SU-DHL-6 (cell line): ENCODE measurements around the gene MS4A15.

Experiments used
- H2AFZ ChIP-seq: fragments of 200-600 bp; sonication (generic); 2 replicates; pipeline ENCODE4 v1.6.1; 2014; ENCODE audit warnings: low read depth, mild to moderate bottlenecking, moderate library complexity, mixed read lengths, antibody characterized with exemption, low read length; ENCODE audit not compliant: severe bottlenecking
- H3F3A ChIP-seq: fragments of 200-600 bp; shearing (Covaris generic); 2 replicates; pipeline ENCODE4 v1.6.0; 2016; ENCODE audit warnings: antibody characterized with exemption, mild to moderate bottlenecking; ENCODE audit not compliant: insufficient read depth
- H3K27ac ChIP-seq: fragments of 200-600 bp; sonication (generic); 2 replicates; pipeline ENCODE4 v1.5.1; 2016; ENCODE audit warnings: low read depth, mild to moderate bottlenecking, low read length, moderate library complexity, mixed read lengths
- H3K27me3 ChIP-seq: fragments of 200-600 bp; sonication (generic), shearing (Covaris generic); 2 replicates; pipeline ENCODE4 v1.6.0; 2014; ENCODE audit warnings: mild to moderate bottlenecking, low read length
- H3K36me3 ChIP-seq: fragments of 200-600 bp; sonication (generic); 2 replicates; pipeline ENCODE4 v1.6.1; 2014; ENCODE audit warnings: mild to moderate bottlenecking, low read length, mixed read lengths
- H3K4me2 ChIP-seq: fragments of 300-600, 200-600 bp; shearing (Covaris generic), sonication (generic); 2 replicates; pipeline ENCODE4 v1.6.0; 2014; ENCODE audit warnings: low read length, low read depth, mild to moderate bottlenecking; ENCODE audit not compliant: poor library complexity, severe bottlenecking
- H3K4me3 ChIP-seq: fragments of 200-600 bp; sonication (generic); 2 replicates; pipeline ENCODE4 v1.5.1; 2014; ENCODE audit warnings: antibody characterized with exemption, low read length, mild to moderate bottlenecking, mixed read lengths; ENCODE audit not compliant: insufficient read depth, poor library complexity, severe bottlenecking
- H3K79me2 ChIP-seq: fragments of 200-600 bp; sonication (generic); 2 replicates; pipeline ENCODE4 v1.6.1; 2014; ENCODE audit warnings: mild to moderate bottlenecking, low read length, moderate library complexity; ENCODE audit not compliant: insufficient read depth
- H3K9ac ChIP-seq: fragments of 200-600 bp; sonication (generic); 2 replicates; pipeline ENCODE4 v1.7.0; 2014; ENCODE audit warnings: mild to moderate bottlenecking, low read length
- H3K9me2 ChIP-seq: fragments of 200-600 bp; sonication (generic); replicated peaks from 2 replicates; pipeline ENCODE4 v1.6.1; 2014; ENCODE audit warnings: low read length; ENCODE audit not compliant: insufficient read depth
- H3K9me3 ChIP-seq: fragments of 200-600 bp; sonication (generic); 2 replicates; pipeline ENCODE4 v1.6.1; 2014; ENCODE audit warnings: low read length, mixed read lengths; ENCODE audit not compliant: insufficient read depth
- H4K20me1 ChIP-seq: fragments of 200-600 bp; sonication (generic); 2 replicates; pipeline ENCODE4 v1.6.1; 2014; ENCODE audit warnings: low read depth, mild to moderate bottlenecking, antibody characterized with exemption, low read length, moderate library complexity, mixed read lengths
- CTCF ChIP-seq: fragments of 200-600 bp; sonication (generic); IDR thresholded peaks from one replicate; pipeline ENCODE4 v1.5.1; 2017; ENCODE audit warnings: antibody characterized with exemption, mild to moderate bottlenecking, low read length, moderate library complexity; ENCODE audit not compliant: insufficient read depth, poor library complexity, severe bottlenecking
- EZH2phosphoT487 ChIP-seq: fragments of 200-600 bp; sonication (generic), shearing (Covaris generic); conservative IDR thresholded peaks from 2 replicates; pipeline ENCODE4 v1.6.1; 2018; ENCODE audit warnings: mild to moderate bottlenecking, antibody characterized with exemption, low read length, moderate library complexity, mixed read lengths

MS4A15 gene

GRCh38 chr11:60725592-60725991 lies 31.1 kb upstream of the MS4A15 start:
- H3K79me2 ChIP-seq, result no peaks in the 10 kb centered on the region
- H3K4me3 ChIP-seq, result no peak overlapping the region
- no peaks in the 10 kb centered on the region for H4K20me1 ChIP-seq
- H3K9ac ChIP-seq, result no peak overlapping the region
- no peaks in the 10 kb centered on the region for H3K9me2 ChIP-seq
- no peaks in the 10 kb centered on the region for H3F3A ChIP-seq
- H3K9me3 ChIP-seq, result no peaks in the 10 kb centered on the region
- no peak overlapping the region for H2AFZ ChIP-seq
- no peak overlapping the region for H3K4me2 ChIP-seq
- no peaks in the 10 kb centered on the region for H3K27me3 ChIP-seq
- no peaks in the 10 kb centered on the region for H3K36me3 ChIP-seq
- no peak overlapping the region for H3K27ac ChIP-seq
- TF ChIP-seq EZH2phosphoT487, result no peak

GRCh38 chr11:60731586-60731985 lies 25.1 kb upstream of the MS4A15 start:
- H3K79me2 ChIP-seq, result no peaks in the 10 kb centered on the region
- TF ChIP-seq CTCF (no peak), EZH2phosphoT487 (no peak)
- no peaks in the 10 kb centered on the region for H3F3A ChIP-seq
- H3K9me3 ChIP-seq, result no peaks in the 10 kb centered on the region
- no peaks in the 10 kb centered on the region for H3K27me3 ChIP-seq
- no peak overlapping the region for H2AFZ ChIP-seq
- H3K36me3 ChIP-seq, result no peaks in the 10 kb centered on the region
- no peaks in the 10 kb centered on the region for H3K9me2 ChIP-seq
- H3K9ac ChIP-seq, result no peak overlapping the region
- no peak overlapping the region for H3K4me3 ChIP-seq
- no peak overlapping the region for H3K27ac ChIP-seq
- no peaks in the 10 kb centered on the region for H4K20me1 ChIP-seq
- H3K4me2 ChIP-seq, result no peak overlapping the region

- H3F3A ChIP-seq, result no peaks in the 10 kb centered on the region
- no peak overlapping the region for H3K27ac ChIP-seq
- no peak overlapping the region for H2AFZ ChIP-seq
- no peaks in the 10 kb centered on the region for H4K20me1 ChIP-seq
- H3K36me3 ChIP-seq, result no peaks in the 10 kb centered on the region
- no peak overlapping the region for H3K9ac ChIP-seq
- no peaks in the 10 kb centered on the region for H3K27me3 ChIP-seq
- H3K9me2 ChIP-seq, result no peaks in the 10 kb centered on the region
- no peak for TF ChIP-seq CTCF
- no peak for TF ChIP-seq EZH2phosphoT487
- H3K9me3 ChIP-seq, result no peaks in the 10 kb centered on the region
- H3K4me2 ChIP-seq, result no peak overlapping the region
- H3K4me3 ChIP-seq, result no peak overlapping the region
- H3K79me2 ChIP-seq, result no peaks in the 10 kb centered on the region
These were observed 22.4 kb upstream of the MS4A15 start for GRCh38 chr11:60734279-60734678.

- Histone ChIP-seq H2AFZ (no peak overlapping the region), H3K27me3 (no peaks in the 10 kb centered on the region), H3K36me3 (no peaks in the 10 kb centered on the region), H4K20me1 (no peaks in the 10 kb centered on the region), H3K27ac (no peak overlapping the region), H3K4me2 (no peak overlapping the region), H3K9ac (no peak overlapping the region), H3K79me2 (no peaks in the 10 kb centered on the region), H3K9me3 (no peaks in the 10 kb centered on the region), H3K9me2 (no peaks in the 10 kb centered on the region), H3F3A (no peaks in the 10 kb centered on the region), H3K4me3 (no peak overlapping the region)
- TF ChIP-seq CTCF (no peak), EZH2phosphoT487 (no peak)
These were observed 17.6 kb upstream of the MS4A15 start for GRCh38 chr11:60739114-60739513.
